SK-N-MC (cell line): ENCODE results near the gene SHISAL1.

ENCODE experiments used
- EZH2 ChIP-seq: fragments of 200-600 bp; sonication (generic); IDR thresholded peaks from one replicate; pipeline ENCODE4 v1.6.1; 2017; ENCODE audit warnings: antibody characterized with exemption
- POLR2AphosphoS5 ChIP-seq: IDR thresholded peaks from 2 replicates; pipeline ENCODE4 v1.6.1; 2012; ENCODE audit warnings: mild to moderate bottlenecking, low read depth, low read length, borderline replicate concordance

DNA sequence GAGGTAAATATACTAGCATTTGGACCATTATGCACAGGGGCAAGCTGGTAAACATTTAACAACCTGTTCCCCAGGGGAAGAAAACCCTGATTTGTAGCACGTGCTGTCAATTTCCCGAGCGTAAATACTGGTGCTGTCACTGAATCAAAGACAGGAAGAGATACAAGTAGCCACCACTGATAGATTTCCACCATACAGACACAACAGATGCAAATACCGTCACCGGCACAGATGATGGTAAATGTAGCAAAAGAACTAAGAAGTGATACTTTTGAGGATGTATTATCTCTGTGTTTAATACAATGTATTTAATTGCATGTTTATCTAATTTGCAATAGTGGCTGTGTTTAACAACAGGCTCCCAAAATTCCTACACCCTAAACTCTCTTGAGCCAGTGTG, 39.6 kb downstream of the SHISAL1 start:
- no peak for TF ChIP-seq EZH2
- TF ChIP-seq POLR2AphosphoS5, result no peak
